Stimulated activated CD4-positive, alpha-beta T cell treated with anti-CD3 and anti-CD28 coated beads, Interleukin-4, amount 100 ng/mL, for 1 hour (primary cell): ENCODE data around the gene CLDN8.

Experiments
- DNase-seq: peaks from one replicate; pipeline ENCODE4 v3.0.0-alpha.2; 2020

Gene CLDN8

GRCh38 chr21:30216041-30216723, at the start of gene CLDN8:
Gene CLDN8, minus strand, starts transcription at chr21:30216097. Its CDS starts 172 bp downstream, at chr21:30215925.
- no peak for DNase-seq

- no peak for DNase-seq
These were observed 41.9 kb upstream of the CLDN8 start for GRCh38 chr21:30257773-30258172.

- no peak for DNase-seq
These were observed 40.2 kb upstream of the CLDN8 start for GRCh38 chr21:30256100-30256499.

- no peak for DNase-seq
These were observed 39.8 kb upstream of the CLDN8 start for GRCh38 chr21:30255679-30256078.

GRCh38 chr21:30251781-30252180, 35.9 kb upstream of the CLDN8 start:
- no peak for DNase-seq

GRCh38 chr21:30249936-30250335, 34.0 kb upstream of the CLDN8 start:
- DNase-seq, result no peak

- no peak for DNase-seq
These were observed 32.9 kb upstream of the CLDN8 start for GRCh38 chr21:30248844-30249243.

- no peak for DNase-seq
These were observed 29.2 kb upstream of the CLDN8 start for GRCh38 chr21:30245061-30245460.

- DNase-seq, result no peak
These were observed 27.8 kb upstream of the CLDN8 start for GRCh38 chr21:30243691-30244090.

GRCh38 chr21:30240661-30241060, 24.8 kb upstream of the CLDN8 start:
- no peak for DNase-seq

- DNase-seq, result no peak
These were observed 22.3 kb upstream of the CLDN8 start for GRCh38 chr21:30238168-30238567.

GRCh38 chr21:30234643-30235042, 18.7 kb upstream of the CLDN8 start:
- no peak for DNase-seq

GRCh38 chr21:30234050-30234449, 18.2 kb upstream of the CLDN8 start:
- DNase-seq, result no peak

- DNase-seq, result no peak
These were observed 17.5 kb upstream of the CLDN8 start for GRCh38 chr21:30233228-30234020.

- DNase-seq, result no peak
These were observed 16.1 kb upstream of the CLDN8 start for GRCh38 chr21:30232011-30232410.

GRCh38 chr21:30227633-30228404, 11.9 kb upstream of the CLDN8 start:
- no peak for DNase-seq

GRCh38 chr21:30227128-30227527, 11.2 kb upstream of the CLDN8 start:
- no peak for DNase-seq

- no peak for DNase-seq
These were observed 7.7 kb upstream of the CLDN8 start for GRCh38 chr21:30223596-30223995.

GRCh38 chr21:30222724-30223123, 6.8 kb upstream of the CLDN8 start:
- no peak for DNase-seq

GRCh38 chr21:30211071-30211470, 4.8 kb downstream of the CLDN8 start:
- no peak for DNase-seq

- no peak for DNase-seq
These were observed 6.3 kb downstream of the CLDN8 start for GRCh38 chr21:30209601-30210000.

- DNase-seq, result no peak
These were observed 8.7 kb downstream of the CLDN8 start for GRCh38 chr21:30207252-30207579.

- no peak for DNase-seq
These were observed 9.2 kb downstream of the CLDN8 start for GRCh38 chr21:30206551-30207251.
